ENCODE data around the gene ING5.

ING5 gene

DNA sequence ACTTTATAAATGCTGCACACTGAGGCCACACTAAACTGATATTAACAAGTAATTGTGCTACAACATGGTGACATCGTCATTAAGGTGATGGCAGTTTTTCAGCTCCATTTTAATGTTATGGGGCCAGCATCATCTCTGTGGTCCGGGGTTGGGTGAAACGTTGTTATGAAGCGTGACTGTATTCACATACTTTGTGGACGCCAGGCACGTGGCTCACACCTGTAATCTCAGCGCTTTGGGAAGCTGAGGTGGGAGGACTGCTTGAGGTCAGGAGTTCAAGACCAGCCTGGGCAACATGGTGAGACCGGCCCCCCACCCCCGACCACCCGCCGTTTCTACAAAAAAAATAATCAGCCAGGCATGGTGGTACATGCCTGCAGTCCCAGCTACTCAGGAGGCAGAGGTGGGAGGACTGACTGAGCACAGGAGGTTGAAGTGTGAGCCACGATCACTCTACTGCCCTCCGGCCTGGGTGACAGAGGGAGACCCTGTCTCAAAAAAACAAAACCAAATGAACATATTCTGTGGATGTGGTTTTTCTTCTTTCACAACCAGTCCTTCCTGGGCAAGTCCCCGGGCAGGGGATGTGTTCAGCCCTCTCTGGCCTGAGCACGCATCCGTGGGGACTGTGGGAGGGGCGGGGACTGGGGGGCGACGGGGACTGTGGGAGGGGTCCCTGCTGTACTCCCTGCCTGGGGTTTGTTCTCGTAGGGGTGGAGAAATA is 61.9 kb downstream of the ING5 start:
- DNase-seq: no peak

DNA sequence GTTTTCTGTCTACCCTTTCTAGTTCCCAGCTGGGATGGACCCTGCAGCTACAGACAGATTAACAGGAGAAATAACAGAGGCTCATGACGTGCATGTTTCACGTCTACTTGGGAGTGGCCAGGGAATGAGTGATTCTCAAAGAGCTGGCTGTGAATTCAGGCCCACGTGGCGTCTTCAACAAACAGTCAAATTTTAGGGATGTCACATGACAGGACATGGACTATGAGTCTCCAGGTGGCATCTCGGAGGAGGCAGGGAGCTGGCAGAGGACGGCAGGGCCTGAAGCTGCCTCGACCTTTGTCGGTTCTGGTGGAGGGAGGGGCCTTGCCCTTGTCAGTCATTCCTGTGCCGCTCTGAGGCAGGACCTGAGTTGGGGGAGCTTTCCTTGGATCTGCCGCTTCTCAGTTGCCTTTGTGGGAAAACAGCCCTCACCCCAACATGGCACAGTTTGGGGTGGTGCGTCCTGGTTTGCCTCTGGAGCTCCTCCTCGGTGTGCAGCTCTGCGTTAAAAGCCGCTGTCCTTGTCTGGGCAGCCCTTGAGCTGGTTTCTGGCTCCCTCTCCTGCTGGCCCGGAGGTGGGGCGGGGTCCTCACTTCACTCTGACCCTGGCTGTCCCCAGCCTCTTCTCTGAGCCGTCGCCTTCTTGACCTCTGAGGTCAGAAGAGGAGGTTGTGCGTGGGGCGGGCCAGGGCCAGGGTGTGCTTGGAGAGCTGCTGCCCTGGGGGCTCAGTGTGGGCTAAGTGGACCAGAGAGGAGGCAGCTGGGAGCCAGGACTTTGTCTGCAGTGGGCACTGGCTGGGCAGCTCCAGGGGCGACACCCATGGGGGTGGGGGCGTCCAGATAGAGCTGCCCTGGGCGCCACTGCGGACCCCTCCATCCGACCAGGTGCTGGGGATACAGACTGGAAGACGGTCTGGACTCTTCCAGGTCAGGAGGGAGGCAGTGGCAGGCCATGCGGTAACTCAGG is 62.7 kb downstream of the ING5 start:
- no peak for DNase-seq

DNA sequence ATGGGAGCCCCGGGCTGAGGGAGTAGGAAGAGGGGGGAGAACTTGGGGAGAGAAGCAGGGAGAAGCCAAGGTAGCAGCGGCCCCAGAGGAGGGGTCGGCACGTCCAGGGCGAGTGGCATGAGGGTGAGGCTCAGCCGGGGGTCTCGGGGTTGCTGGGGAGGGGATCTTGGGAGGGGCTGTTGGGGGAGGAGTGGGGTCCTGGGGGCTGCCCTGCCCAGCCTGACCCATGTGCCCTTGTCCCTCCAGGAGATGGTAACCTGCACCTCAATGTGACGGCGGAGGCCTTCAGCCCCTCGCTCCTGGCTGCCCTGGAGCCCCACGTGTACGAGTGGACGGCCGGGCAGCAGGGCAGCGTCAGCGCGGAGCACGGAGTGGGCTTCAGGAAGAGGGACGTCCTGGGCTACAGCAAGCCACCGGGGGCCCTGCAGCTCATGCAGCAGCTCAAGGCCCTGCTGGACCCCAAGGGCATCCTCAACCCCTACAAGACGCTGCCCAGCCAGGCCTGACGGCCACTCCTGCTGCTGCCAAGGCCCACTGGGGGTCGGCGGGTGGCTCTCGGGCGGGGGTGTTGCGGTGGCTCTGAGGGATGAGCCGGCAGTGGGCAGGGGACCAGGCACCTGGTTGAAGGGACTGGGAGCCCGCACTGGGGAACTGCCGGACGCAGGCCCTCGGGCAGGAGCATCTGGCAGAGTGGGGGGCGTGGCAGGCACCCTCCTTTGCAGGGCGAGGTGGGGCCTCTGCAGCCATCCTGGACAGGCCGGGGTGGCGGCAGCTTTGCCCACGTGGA is 65.8 kb downstream of the ING5 start:
- DNase-seq: no peak

DNA sequence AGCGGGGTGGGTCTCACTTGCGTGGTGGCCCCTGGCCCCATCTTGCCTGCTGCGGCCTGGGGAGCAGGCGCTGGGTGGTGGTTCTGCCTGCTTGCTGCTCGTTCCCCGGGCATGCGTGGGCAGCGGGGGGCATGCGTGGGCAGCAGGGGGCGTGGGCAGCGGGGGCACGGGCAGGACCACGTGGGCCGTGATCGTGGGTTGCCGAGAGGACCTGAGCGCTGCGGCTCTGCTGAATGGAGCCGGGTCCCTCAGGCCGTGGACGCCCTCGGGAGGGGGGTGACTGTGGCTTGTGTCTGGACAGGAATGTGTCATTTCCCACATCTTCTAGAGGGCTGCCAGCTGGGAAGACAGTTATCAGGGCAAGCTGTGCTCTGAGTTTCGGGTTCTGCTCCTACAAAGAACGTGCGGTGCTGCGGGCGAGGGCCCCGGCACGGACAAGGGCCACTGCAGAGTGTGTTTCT is 66.4 kb downstream of the ING5 start:
- no peak for DNase-seq

DNA sequence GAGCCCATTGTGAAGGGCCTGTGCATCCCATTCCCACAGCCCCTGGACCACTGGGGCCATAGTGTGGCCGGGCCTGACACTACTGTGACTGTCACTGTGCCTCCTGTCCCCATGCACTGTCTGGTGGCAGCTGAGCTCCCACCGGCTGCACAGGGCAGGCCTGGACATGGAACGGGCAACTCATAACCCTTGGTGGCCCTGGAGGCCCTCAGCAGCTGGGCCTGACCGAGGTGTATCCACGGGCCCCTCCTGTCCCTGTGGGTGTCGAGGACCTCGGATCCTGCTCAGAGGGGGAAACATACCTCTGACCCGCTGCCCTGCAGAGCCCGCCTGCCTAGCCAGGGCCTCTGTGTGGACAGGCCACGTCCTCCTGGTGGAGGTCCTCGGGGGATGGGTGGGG is 67.0 kb downstream of the ING5 start:
- DNase-seq: no peak

GRCh38 chr2:241769819-241770184 is 68.0 kb downstream of the ING5 start:
- no peak for DNase-seq

GRCh38 chr2:241770185-241770935 is 68.5 kb downstream of the ING5 start:
- no peak for DNase-seq

GRCh38 chr2:241770936-241771285 is 69.1 kb downstream of the ING5 start:
- DNase-seq: no peak

DNA sequence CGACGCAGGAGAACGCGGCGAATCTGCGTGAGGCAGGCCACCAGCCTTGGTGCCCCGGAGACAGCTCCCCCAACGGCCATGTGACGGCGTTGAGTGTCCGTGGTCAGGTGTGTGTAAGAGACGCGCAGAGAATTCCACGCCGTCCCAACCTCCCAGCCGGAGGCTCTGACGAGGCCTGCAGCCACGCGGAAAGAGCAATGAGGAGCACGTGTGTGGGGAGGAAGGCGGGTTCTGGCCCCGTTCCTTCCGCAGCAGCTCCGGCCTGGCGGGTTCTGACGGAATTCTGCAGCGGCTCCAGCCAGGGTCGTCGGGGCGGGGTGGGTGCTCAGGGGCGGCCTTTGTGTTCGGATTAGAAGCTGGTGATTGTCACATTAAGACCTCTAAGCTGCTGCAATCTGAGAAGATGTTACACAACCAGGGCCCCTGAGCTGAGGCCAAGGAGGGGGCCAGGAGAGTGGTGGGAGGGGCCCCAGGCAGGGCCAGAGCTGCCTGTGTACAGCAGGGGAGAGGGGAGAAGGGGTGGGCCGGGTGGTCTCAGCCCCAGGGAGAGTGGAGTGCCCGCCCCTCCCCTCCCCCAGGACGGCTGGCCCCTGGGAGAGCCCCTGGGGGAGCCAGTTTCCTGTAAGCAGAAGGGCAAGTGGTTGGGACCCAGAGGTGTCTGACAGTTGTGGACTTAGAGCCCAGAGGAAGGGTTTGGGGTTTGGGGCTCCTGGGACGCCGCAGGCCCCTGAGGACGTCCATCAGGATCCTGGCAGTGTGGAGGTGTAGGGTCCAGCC is 69.6 kb downstream of the ING5 start:
- DNase-seq: no peak

DNA sequence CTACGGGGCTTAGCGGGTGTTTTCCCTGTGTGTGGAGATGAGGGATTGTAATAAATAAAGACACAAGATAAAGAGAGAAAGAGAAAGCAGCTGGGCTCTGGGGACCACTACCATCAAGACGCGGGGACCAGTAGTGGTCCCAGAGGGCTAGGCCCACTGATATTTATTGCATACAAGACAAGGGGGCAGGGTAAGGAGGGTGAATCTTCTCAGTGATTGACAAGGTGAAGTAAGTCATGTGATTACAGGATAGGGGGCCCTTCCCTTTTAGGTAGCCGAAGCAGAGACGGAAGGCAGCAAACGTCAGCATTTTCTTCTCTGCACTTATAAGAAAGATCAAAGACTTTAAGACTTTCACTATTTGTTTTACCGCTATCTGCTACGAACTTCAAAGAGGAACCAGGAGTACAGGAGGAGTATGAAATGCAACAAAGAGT is 70.2 kb downstream of the ING5 start:
- no peak for DNase-seq

- DNase-seq: peak; percentile 48
Observed at GRCh38 chr2:241773511-241774418, 71.9 kb downstream of the ING5 start.

DNA sequence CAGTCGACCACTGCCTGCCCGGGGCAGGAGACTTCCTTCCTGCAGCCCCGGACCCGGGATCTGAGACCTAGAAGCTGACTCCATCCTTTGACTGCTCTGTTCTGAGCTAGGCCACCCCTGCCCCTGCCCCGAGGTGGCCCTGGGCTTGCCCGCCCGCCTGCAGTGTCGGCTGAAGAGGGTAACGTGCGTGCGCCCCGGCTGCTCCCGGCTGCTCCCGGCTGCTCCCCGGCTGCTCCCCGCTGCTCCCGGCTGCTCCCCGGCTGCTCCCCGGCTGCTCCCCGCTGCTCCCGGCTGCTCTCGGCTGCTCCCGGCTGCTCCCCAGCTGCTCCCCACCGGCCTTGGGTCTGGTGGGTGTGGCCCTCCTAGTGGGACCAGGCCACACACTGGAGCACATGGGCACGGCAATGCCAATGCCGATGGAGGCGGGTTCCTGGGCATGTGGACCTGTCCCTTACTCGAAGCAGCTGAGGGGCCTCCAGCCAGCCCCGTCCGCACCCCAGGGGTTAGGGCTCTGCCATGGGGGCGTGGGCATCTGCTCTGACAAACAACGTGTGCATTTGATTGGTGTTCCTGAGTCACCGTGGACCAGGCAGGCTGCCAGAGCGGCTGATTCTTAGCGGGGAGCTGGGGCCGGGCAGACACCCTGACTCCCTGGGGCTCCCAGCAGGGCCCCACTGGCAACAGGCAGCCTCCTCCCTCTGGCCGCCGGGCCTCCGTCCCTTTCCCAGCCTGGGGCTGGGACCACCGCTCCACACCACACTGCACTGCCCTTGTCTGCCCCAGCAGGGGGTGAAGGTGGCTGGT is 72.8 kb downstream of the ING5 start:
- peak; percentile 19 for DNase-seq

GRCh38 chr2:241775223-241776177 is 73.7 kb downstream of the ING5 start:
- no peak for DNase-seq

GRCh38 chr2:241776336-241777169 is 74.7 kb downstream of the ING5 start, which contains the start of gene GAL3ST2:
TSS of gene GAL3ST2 (plus strand) at chr2:241776822. CDS start at chr2:241776956, 134 bp downstream.
- no peak for DNase-seq

- no peak for DNase-seq
Observed at GRCh38 chr2:241777170-241777685, 75.4 kb downstream of the ING5 start.

DNA sequence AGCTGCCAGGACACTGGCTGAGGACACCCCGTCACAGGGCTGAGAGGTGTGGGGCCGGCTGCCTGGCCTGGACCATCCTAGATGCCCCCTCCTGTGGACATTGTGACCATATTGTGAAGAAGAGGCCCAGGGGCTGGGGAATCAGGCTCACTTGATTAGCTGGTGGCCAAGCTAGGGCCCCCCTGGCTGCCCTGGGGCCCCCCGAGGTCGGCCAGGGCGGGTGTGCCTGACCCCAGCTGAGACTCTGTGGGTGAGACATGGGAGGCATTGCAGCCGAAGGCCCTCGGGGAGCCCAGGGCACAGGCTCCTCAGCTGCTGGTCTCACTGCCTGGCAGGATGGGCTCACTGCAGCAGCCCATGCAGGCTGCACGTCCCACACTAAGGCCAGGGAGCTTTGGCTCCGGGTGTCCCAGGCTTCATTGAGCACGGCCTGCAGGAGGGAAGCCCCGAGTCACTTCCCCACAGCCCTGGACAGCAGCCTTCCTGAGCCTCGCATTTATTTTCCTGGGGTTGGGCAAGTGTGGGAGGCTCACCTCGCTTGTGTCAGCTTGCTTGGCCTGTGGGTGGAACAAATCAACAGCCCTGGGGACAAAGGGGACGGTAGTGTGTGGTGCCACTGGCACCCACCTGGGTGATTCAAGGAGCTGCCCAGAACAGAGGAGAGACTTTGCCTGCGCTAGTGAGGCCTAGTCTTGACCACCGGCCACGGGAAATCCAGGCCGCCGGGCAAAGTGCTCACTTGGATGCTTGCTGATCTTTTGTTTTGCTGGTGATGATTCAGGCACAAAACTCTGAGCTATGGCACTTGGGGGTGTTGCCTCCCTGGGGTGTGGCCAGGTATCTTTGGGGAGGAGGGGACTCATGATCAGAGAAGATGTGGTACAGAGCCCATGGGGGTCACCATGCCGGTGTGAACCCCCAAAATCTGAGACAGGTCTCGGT is 76.1 kb downstream of the ING5 start:
- no peak for DNase-seq

All from NCI-H1092 (cell line).